Fibroblast of lung (primary cell): ENCODE results near the gene NR0B2.

ENCODE experiments used
- EZH2 ChIP-seq: IDR thresholded peaks from 2 replicates; pipeline ENCODE4 v1.5.1; 2012; ENCODE audit warnings: low read length, control low read depth, mild to moderate bottlenecking; ENCODE audit errors: missing control alignments
- TF ChIP-seq, protein P1 (sequence below), 2 donors: IDR thresholded peaks in 1 of 2; conservative IDR thresholded peaks in 1 of 2; 1 replicate in 1 of 2; 2 replicates in 1 of 2; pipeline ENCODE4 v1.5.1; 2011 to 2012; ENCODE audit warnings: low read length in 2 of 2, control low read depth in 1 of 2, inconsistent platforms in 1 of 2, low read depth in 1 of 2, mild to moderate bottlenecking in 1 of 2

DNA sequence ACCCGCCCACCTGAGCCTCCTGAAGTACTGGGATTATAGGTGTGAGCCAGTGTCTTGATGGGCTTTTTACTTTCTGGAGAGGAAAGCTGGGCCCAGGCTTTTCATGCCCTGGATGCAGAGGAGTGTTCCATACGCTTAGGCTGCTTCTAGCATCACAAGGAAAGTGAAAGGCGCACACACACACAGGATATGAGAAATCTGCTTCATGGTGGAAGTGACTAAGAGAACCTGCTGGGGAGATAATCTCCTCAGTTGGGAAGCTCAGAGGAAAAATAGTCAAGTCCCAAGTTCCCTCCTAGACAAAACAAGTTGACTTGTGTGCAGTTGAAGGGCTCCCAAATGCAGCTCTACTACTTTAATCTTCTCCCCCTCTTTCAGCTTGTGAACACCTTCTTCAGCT is 9.9 kb upstream of the NR0B2 start:
- TF ChIP-seq, protein P1, sequence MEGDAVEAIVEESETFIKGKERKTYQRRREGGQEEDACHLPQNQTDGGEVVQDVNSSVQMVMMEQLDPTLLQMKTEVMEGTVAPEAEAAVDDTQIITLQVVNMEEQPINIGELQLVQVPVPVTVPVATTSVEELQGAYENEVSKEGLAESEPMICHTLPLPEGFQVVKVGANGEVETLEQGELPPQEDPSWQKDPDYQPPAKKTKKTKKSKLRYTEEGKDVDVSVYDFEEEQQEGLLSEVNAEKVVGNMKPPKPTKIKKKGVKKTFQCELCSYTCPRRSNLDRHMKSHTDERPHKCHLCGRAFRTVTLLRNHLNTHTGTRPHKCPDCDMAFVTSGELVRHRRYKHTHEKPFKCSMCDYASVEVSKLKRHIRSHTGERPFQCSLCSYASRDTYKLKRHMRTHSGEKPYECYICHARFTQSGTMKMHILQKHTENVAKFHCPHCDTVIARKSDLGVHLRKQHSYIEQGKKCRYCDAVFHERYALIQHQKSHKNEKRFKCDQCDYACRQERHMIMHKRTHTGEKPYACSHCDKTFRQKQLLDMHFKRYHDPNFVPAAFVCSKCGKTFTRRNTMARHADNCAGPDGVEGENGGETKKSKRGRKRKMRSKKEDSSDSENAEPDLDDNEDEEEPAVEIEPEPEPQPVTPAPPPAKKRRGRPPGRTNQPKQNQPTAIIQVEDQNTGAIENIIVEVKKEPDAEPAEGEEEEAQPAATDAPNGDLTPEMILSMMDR (conservative IDR thresholded peaks at IDR 0.05 in 1 of 2, IDR thresholded peaks at IDR 0.05 in 1 of 2; ENCODE audit: low read depth in 1 of 2, low read length in 2 of 2) = no peak
- no peak for TF ChIP-seq EZH2
